Panc1 (cell line): Measurements from ENCODE around the gene ARHGEF10L. TPM values are rescaled to one million over a fixed set of nuclear protein-coding genes. Genes with fewer than 3 reads are reported as not detected.

Source experiments
- ATAC-seq: fragments of 200-7000 bp; cut with Tn5 transposase; 2 replicates; pipeline ENCODE4 v1.9.1; 2020; ENCODE audit warnings: mild to moderate bottlenecking, moderate library complexity
- BruUV-seq: library from RNA; stranded (reverse); fragments of 400-500 nt; replicated peaks from 2 replicates; lab custom pipeline; 2021; lab: Mats Ljungman, UMichigan
- CTCF ChIA-PET: fragments of 300-600 bp; sonication (Branson Sonifier 250); formaldehyde crosslinking; loops from one replicate; lab custom pipeline; 2022; ENCODE audit warnings: antibody characterized with exemption; lab: Charles Lee
- POLR2A ChIA-PET: fragments of 300-600 bp; sonication (Branson Sonifier 250); formaldehyde crosslinking; loops from one replicate; lab custom pipeline; 2022; ENCODE audit warnings: antibody characterized with exemption; lab: Charles Lee
- DNase-seq: peaks from one replicate; pipeline ENCODE4 v3.0.0-alpha.2; 2010; ENCODE audit warnings: low read depth, low spot score
- H3K27ac ChIP-seq: 2 replicates; pipeline ENCODE4 v1.5.1; 2011; ENCODE audit warnings: mild to moderate bottlenecking, low read length, inconsistent platforms
- H3K27me3 ChIP-seq: fragments of 200-500 bp; sonication (Bioruptor generic); 2 replicates; pipeline ENCODE4 v1.6.0; 2014; ENCODE audit warnings: low read length, inconsistent platforms; ENCODE audit not compliant: control insufficient read depth, insufficient read depth
- H3K36me3 ChIP-seq: fragments of 200-500 bp; sonication (Bioruptor generic); 2 replicates; pipeline ENCODE4 v1.5.1; 2014; ENCODE audit warnings: inconsistent platforms, mild to moderate bottlenecking, low read length, moderate library complexity; ENCODE audit not compliant: control insufficient read depth, insufficient read depth
- H3K4me1 ChIP-seq: 2 replicates; pipeline ENCODE4 v1.5.1; 2011; ENCODE audit warnings: inconsistent platforms, mild to moderate bottlenecking, low read length, moderate library complexity; ENCODE audit not compliant: control insufficient read depth, insufficient read depth
- H3K4me3 ChIP-seq, 2 experiments: 2 replicates each; pipeline ENCODE4 v1.5.1; 2011 to 2012; ENCODE audit warnings: low read depth in 2 of 2, low read length in 2 of 2, mild to moderate bottlenecking in 2 of 2, inconsistent platforms in 1 of 2, moderate library complexity in 1 of 2
- H3K9me3 ChIP-seq: fragments of 200-500 bp; sonication (Bioruptor generic); 2 replicates; pipeline ENCODE4 v1.5.1; 2014; ENCODE audit warnings: low read depth, mild to moderate bottlenecking, inconsistent platforms, low read length, moderate library complexity; ENCODE audit not compliant: control insufficient read depth, insufficient read depth
- POLR2AphosphoS5 ChIP-seq: IDR thresholded peaks from 2 replicates; pipeline ENCODE4 v1.6.1; 2012; ENCODE audit warnings: mild to moderate bottlenecking, low read depth, low read length, moderate library complexity
- SIN3A ChIP-seq: IDR thresholded peaks from 2 replicates; pipeline ENCODE4 v1.6.1; 2012; ENCODE audit warnings: low read depth, mild to moderate bottlenecking, low read length, moderate library complexity, borderline replicate concordance; ENCODE audit not compliant: insufficient read depth
- TCF7L2 ChIP-seq: IDR thresholded peaks from 2 replicates; pipeline ENCODE4 v1.6.1; 2011; ENCODE audit warnings: mild to moderate bottlenecking, low read depth, low read length, inconsistent platforms
- in situ Hi-C: cut with HindIII; loops from 2 replicates; pipeline ENCODE4 v1.10.0; 2016; ENCODE audit warnings: low sequenced_read_pairs, low pct_unique_long_range_greater_than_20kb
- intact Hi-C: fragments of 100-400 bp; cut with micrococcal nuclease; formaldehyde crosslinking; loops from one replicate; pipeline ENCODE4 v1.10.0; 2022; ENCODE audit not compliant: unreplicated experiment
- total RNA-seq: library from RNA; stranded (reverse); gene quantifications from one replicate; pipeline ENCODE4 v1.2.1, GENCODE V29; 2021; ENCODE audit not compliant: unreplicated experiment
- TF ChIP-seq, protein P1 (sequence below): fragments of 450-650 bp; IDR thresholded peaks from 2 replicates; pipeline ENCODE4 v1.5.1; 2017; ENCODE audit warnings: mild to moderate bottlenecking
- TF ChIP-seq, protein P2 (sequence below), 2 experiments: IDR thresholded peaks; 2 replicates each; pipeline ENCODE4 v1.6.1; 2011 to 2012; ENCODE audit warnings: low read depth in 2 of 2, control low read depth in 1 of 2, low read length in 1 of 2, mild to moderate bottlenecking in 1 of 2, moderate library complexity in 1 of 2; ENCODE audit not compliant: insufficient read depth in 1 of 2

Gene ARHGEF10L
- total RNA-seq, 1 experiment from 2014 or later: 5.9 TPM

DNA sequence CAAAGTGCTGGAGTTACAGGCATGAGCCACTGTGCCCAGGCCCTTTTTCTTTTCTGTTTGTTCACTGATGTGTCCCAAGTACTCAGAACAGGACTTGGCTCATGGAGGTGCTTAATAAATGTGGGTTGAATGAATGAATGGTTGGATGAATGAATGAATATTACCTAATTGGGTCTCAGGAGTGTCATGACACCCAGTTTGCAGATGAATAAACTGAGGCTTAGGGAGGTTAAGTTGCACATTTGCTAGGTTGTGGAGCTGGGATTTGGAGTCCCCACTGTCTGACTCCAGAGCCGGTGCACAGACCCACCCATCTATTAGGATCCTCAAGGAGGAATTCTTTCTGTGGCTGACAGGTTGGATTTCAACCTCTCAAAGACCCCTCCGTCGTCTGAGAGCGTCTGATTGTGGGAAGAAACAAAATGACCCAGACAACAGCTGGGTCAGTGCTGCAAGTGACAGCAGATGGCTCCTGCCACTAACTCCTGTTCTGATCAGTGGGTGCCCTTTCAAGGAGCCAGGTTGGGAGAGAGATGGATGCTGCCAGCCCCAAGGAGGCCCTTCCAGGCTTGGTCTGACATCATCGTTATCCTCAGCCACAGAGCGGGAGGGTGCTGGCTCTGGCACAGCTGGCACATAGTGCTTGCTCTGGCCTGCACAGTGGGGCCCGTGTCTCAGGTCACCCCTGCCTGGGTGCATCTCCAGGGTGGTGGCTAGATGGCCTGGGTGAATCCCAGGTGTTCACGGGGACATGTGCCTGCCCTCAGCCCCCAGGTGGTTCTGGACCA lies 24.2 kb downstream of the ARHGEF10L start:
- DNase-seq: no peak
- H3K9me3 ChIP-seq: no peaks in the 10 kb centered on the region
- CTCF ChIA-PET: no interaction called here
- BruUV-seq: no TSS peak
- no peaks in the 10 kb centered on the region for H3K36me3 ChIP-seq
- no peak for ATAC-seq
- intact Hi-C loops (no loop called here), in situ Hi-C loops (no loop called here)
- H3K4me3 ChIP-seq: no peak overlapping the region
- TF ChIP-seq SIN3A: no peak
- no peak for TF ChIP-seq TCF7L2
- POLR2A ChIA-PET: no interaction called here
- H3K27ac ChIP-seq: no peak overlapping the region
- no peaks in the 10 kb centered on the region for H3K27me3 ChIP-seq
- H3K4me1 ChIP-seq: peaks cover 3% of the 10 kb centered on the region; the same call in 1 of the 2 replicates

- Histone ChIP-seq H3K4me1 (peaks cover 3% of the 10 kb centered on the region; the same call in 1 of the 2 replicates), H3K27me3 (no peaks in the 10 kb centered on the region), H3K4me3 (no peak overlapping the region), H3K36me3 (no peaks in the 10 kb centered on the region), H3K27ac (no peak overlapping the region), H3K9me3 (no peaks in the 10 kb centered on the region)
- intact Hi-C loops (no loop called here), in situ Hi-C loops (no loop called here)
- TF ChIP-seq POLR2AphosphoS5: no peak
- no peak for TF ChIP-seq TCF7L2
- TF ChIP-seq, protein P1, sequence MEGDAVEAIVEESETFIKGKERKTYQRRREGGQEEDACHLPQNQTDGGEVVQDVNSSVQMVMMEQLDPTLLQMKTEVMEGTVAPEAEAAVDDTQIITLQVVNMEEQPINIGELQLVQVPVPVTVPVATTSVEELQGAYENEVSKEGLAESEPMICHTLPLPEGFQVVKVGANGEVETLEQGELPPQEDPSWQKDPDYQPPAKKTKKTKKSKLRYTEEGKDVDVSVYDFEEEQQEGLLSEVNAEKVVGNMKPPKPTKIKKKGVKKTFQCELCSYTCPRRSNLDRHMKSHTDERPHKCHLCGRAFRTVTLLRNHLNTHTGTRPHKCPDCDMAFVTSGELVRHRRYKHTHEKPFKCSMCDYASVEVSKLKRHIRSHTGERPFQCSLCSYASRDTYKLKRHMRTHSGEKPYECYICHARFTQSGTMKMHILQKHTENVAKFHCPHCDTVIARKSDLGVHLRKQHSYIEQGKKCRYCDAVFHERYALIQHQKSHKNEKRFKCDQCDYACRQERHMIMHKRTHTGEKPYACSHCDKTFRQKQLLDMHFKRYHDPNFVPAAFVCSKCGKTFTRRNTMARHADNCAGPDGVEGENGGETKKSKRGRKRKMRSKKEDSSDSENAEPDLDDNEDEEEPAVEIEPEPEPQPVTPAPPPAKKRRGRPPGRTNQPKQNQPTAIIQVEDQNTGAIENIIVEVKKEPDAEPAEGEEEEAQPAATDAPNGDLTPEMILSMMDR: no peak
- no peak for TF ChIP-seq SIN3A
- TF ChIP-seq, protein P2, sequence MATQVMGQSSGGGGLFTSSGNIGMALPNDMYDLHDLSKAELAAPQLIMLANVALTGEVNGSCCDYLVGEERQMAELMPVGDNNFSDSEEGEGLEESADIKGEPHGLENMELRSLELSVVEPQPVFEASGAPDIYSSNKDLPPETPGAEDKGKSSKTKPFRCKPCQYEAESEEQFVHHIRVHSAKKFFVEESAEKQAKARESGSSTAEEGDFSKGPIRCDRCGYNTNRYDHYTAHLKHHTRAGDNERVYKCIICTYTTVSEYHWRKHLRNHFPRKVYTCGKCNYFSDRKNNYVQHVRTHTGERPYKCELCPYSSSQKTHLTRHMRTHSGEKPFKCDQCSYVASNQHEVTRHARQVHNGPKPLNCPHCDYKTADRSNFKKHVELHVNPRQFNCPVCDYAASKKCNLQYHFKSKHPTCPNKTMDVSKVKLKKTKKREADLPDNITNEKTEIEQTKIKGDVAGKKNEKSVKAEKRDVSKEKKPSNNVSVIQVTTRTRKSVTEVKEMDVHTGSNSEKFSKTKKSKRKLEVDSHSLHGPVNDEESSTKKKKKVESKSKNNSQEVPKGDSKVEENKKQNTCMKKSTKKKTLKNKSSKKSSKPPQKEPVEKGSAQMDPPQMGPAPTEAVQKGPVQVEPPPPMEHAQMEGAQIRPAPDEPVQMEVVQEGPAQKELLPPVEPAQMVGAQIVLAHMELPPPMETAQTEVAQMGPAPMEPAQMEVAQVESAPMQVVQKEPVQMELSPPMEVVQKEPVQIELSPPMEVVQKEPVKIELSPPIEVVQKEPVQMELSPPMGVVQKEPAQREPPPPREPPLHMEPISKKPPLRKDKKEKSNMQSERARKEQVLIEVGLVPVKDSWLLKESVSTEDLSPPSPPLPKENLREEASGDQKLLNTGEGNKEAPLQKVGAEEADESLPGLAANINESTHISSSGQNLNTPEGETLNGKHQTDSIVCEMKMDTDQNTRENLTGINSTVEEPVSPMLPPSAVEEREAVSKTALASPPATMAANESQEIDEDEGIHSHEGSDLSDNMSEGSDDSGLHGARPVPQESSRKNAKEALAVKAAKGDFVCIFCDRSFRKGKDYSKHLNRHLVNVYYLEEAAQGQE (IDR thresholded peaks at IDR 0.05; ENCODE audit: insufficient read depth in 1 of 2, low read depth in 2 of 2, low read length in 1 of 2): no peak
- no TSS peak for BruUV-seq
- CTCF ChIA-PET: no interaction called here
- ATAC-seq (no peak), DNase-seq (no peak)
- POLR2A ChIA-PET: no interaction called here
These were observed 25.2 kb downstream of the ARHGEF10L start for GRCh38 chr1:17564458-17565393.
